GM12878 (cell line): ENCODE results near the gene PRPF38A. TPM values are rescaled to one million over a fixed set of nuclear protein-coding genes. Genes with fewer than 3 reads are reported as not detected.

Source experiments
- ATAC-seq: fragments of 200-7000 bp; cut with Tn5 transposase; 3 replicates; pipeline ENCODE4 v1.9.1; 2020; ENCODE audit warnings: mild to moderate bottlenecking, moderate library complexity
- BruUV-seq: library from RNA; stranded (reverse); fragments of 400-500 nt; replicated peaks from 2 replicates; lab custom pipeline; 2021; lab: Mats Ljungman, UMichigan
- CTCF ChIA-PET: fragments of 300-600 bp; sonication (Branson Sonifier 250); formaldehyde crosslinking; extraction: SDS; loops from one replicate; lab custom pipeline; 2021; ENCODE audit warnings: inconsistent platforms; lab: Yijun Ruan, JAX
- POLR2A ChIA-PET: fragments of 350-600 bp; formaldehyde crosslinking; extraction: SDS; loops from one replicate; lab custom pipeline; 2021; ENCODE audit warnings: inconsistent platforms; lab: Charles Lee
- RAD21 ChIA-PET: fragments of 300-600 bp; sonication (Branson Sonifier 250); formaldehyde crosslinking; loops from one replicate; lab custom pipeline; 2023; ENCODE audit warnings: antibody characterized with exemption; ENCODE audit not compliant: unreplicated experiment; lab: Charles Lee
- SMC1A ChIA-PET: fragments of 300-600 bp; sonication (Branson Sonifier 250); formaldehyde crosslinking; loops from one replicate; lab custom pipeline; 2023; ENCODE audit not compliant: unreplicated experiment, uncharacterized antibody; lab: Charles Lee
- DNase-seq: peaks from one replicate; pipeline ENCODE4 v3.0.0-alpha.2; 2011; ENCODE audit warnings: low read depth, low spot score
- FAIRE-seq: peaks from 3 replicates; lab custom pipeline; 2011; peaks lifted over from hg19 to GRCh38; lab: Jason Lieb, UNC
- H2AFZ ChIP-seq: 2 replicates; pipeline ENCODE4 v1.6.0; 2011; ENCODE audit warnings: low read depth, low read length, control low read depth; ENCODE audit not compliant: control insufficient read depth
- H3K27ac ChIP-seq: 2 replicates; pipeline ENCODE4 v1.5.1; 2011; ENCODE audit warnings: control low read depth; ENCODE audit not compliant: control insufficient read depth, insufficient read depth
- H3K27me3 ChIP-seq, 2 experiments: replicated peaks in 1 of 2; 2 replicates each; pipeline versions ENCODE4 v1.6.0 to v1.6.1; 2011; ENCODE audit warnings: low read length in 1 of 2; ENCODE audit not compliant: control insufficient read depth in 2 of 2, insufficient read depth in 2 of 2
- H3K36me3 ChIP-seq, 2 experiments: 2 replicates each; pipeline ENCODE4 v1.5.1; 2011; ENCODE audit warnings: low read length in 1 of 2; ENCODE audit not compliant: control insufficient read depth in 2 of 2, insufficient read depth in 2 of 2
- H3K4me1 ChIP-seq: 2 replicates; pipeline ENCODE4 v1.6.1; 2011; ENCODE audit warnings: mild to moderate bottlenecking, low read length, moderate library complexity, mixed read lengths; ENCODE audit not compliant: control insufficient read depth, insufficient read depth
- H3K4me2 ChIP-seq: 2 replicates; pipeline ENCODE4 v1.6.0; 2011; ENCODE audit warnings: control low read depth; ENCODE audit not compliant: control insufficient read depth, insufficient read depth
- H3K4me3 ChIP-seq: fragments of 200-600 bp; sonication (generic); 2 replicates; pipeline ENCODE4 v1.5.1; 2016
- H3K79me2 ChIP-seq: 2 replicates; pipeline ENCODE4 v1.6.0; 2011; ENCODE audit warnings: low read length; ENCODE audit not compliant: control insufficient read depth, insufficient read depth
- H3K9ac ChIP-seq: 2 replicates; pipeline ENCODE4 v1.8.0; 2011; ENCODE audit warnings: low read length, control low read depth, mixed read lengths; ENCODE audit not compliant: control insufficient read depth, insufficient read depth
- H3K9me3 ChIP-seq: replicated peaks from 3 replicates; pipeline ENCODE4 v1.5.1; 2011; ENCODE audit warnings: mild to moderate bottlenecking, low read length; ENCODE audit not compliant: control insufficient read depth, insufficient read depth
- H4K20me1 ChIP-seq: 2 replicates; pipeline ENCODE4 v1.6.0; 2011; ENCODE audit not compliant: control insufficient read depth, insufficient read depth
- BCL11A ChIP-seq: IDR thresholded peaks from 2 replicates; pipeline ENCODE4 v1.6.1; 2011; ENCODE audit warnings: low read depth, low read length
- BRCA1 ChIP-seq: IDR thresholded peaks from 2 replicates; pipeline ENCODE4 v1.6.1; 2011; ENCODE audit warnings: low read depth, low read length, improper control_type of control experiment
- ESRRA ChIP-seq: IDR thresholded peaks from 2 replicates; pipeline ENCODE4 v1.6.1; 2012; ENCODE audit warnings: mild to moderate bottlenecking, low read length, improper control_type of control experiment
- HSF1 ChIP-seq: fragments of 150-350 bp; IDR thresholded peaks from 2 replicates; pipeline ENCODE4 v1.6.1; 2014; ENCODE audit warnings: mild to moderate bottlenecking, low read depth, low read length
- IRF5 ChIP-seq: fragments of 450-650 bp; IDR thresholded peaks from 2 replicates; pipeline ENCODE4 v1.6.1; 2017; ENCODE audit warnings: borderline replicate concordance
- JUNB ChIP-seq: IDR thresholded peaks from 2 replicates; pipeline ENCODE4 v1.6.1; 2016; ENCODE audit warnings: antibody characterized with exemption, mild to moderate bottlenecking
- KDM1A ChIP-seq: fragments of 200-600 bp; sonication (generic); IDR thresholded peaks from 2 replicates; pipeline ENCODE4 v1.6.1; 2016; ENCODE audit warnings: borderline replicate concordance
- POLR2AphosphoS5 ChIP-seq: IDR thresholded peaks from 2 replicates; pipeline ENCODE4 v1.6.1; 2011; ENCODE audit warnings: mild to moderate bottlenecking, low read length, inconsistent platforms
- RCOR1 ChIP-seq: conservative IDR thresholded peaks from 2 replicates; pipeline ENCODE4 v1.6.1; 2012; ENCODE audit warnings: low read depth, low read length, improper control_type of control experiment
- RELB ChIP-seq: fragments of 450-650 bp; IDR thresholded peaks from 2 replicates; pipeline ENCODE4 v1.6.1; 2017; ENCODE audit warnings: low read depth, mild to moderate bottlenecking, moderate library complexity
- SIN3A ChIP-seq: IDR thresholded peaks from 2 replicates; pipeline ENCODE4 v1.6.1; 2012; ENCODE audit warnings: low read depth, low read length, improper control_type of control experiment
- ZBTB33 ChIP-seq: fragments of 450-650 bp; IDR thresholded peaks from 2 replicates; pipeline ENCODE4 v1.6.1; 2017; ENCODE audit warnings: mild to moderate bottlenecking
- ZNF217 ChIP-seq: fragments of 450-650 bp; IDR thresholded peaks from 2 replicates; pipeline ENCODE4 v1.6.1; 2017; ENCODE audit warnings: antibody characterized with exemption, mild to moderate bottlenecking
- WGBS: methylation state at CpG from one replicate; pipeline ENCODE4 v1.1.6; 2016; ENCODE audit warnings: low lambda C conversion rate; ENCODE audit not compliant: insufficient replicate concordance, insufficient coverage; ENCODE audit errors: missing lambda C conversion rate; 5-methylcytosine and 5-hydroxymethylcytosine counted together
- in situ Hi-C: fragments of 300-500 bp; cut with MboI; formaldehyde crosslinking; loops from 9 replicates; pipeline ENCODE4 v1.14.3; 2018; ENCODE audit warnings: mixed read lengths
- intact Hi-C: fragments of 100-400 bp; cut with micrococcal nuclease; formaldehyde crosslinking; loops from one replicate; pipeline ENCODE4 v1.14.2; 2022; ENCODE audit not compliant: unreplicated experiment
- polyA plus RNA-seq, 11 experiments: library from polyadenylated mRNA; depleted of rRNA in 4 of 11; unstranded in 6 of 11; stranded (reverse) in 5 of 11; fragments of >200 nt; fragmentation: Nextera tagmentation in 4 of 11; fragmentation: Illumina TruSeq in 1 of 11; extraction: Ambion mirVana in 4 of 11; extraction: Trizol in 1 of 11; gene quantifications; 1 replicate in 1 of 11; 2 replicates in 10 of 11; pipeline versions ENCODE4 v1.2.1 to v1.2.3, GENCODE V29; 2011 to 2016; ENCODE audit warnings: inconsistent platforms in 2 of 11, missing spikeins in 2 of 11, low read depth in 1 of 11
- total RNA-seq, 4 experiments: library from RNA; depleted of rRNA in 3 of 4; stranded (reverse); fragments of >200 nt in 3 of 4; fragmentation: Illumina TruSeq in 1 of 4; extraction: Trizol in 1 of 4; gene quantifications; 2 replicates each; pipeline versions ENCODE4 v1.2.1 to v1.2.3, GENCODE V29; 2013 to 2021

Gene PRPF38A
- total and polyA plus RNA-seq, 10 of the 15 experiments (the other 5 are each of a cell fraction or from before 2014, with no cell fraction given), result 31.6 to 117 (median 77.7) TPM

DNA sequence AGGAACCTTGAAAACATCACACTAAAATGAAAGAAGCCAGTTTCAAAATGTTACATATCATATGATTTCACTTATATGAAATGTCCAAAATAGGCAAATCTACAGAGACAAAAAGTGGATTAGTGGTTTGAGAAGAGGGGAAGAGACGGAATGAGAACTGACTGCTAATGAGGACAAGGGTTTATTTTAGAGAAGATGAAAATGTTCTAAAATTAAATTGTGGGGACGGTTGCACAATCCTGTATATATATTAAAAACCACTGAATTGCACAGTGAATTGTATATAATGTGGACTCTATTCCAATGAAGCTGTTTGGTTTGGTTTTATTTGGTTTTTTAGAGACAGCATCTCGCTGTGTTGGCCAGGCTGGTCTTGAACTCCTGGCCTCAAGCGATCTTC is 35.6 kb downstream of the PRPF38A start:
- ChIA-PET POLR2A (interaction anchor here (0.7 kb wide), 1 partner anchor 14 kb away, joined by 5 read pairs; no protein-coding TSS in a partner anchor), CTCF (no interaction called here), SMC1A (no interaction called here), RAD21 (no interaction called here)
- 85% methylated on average over 4 of the region's 4 CpGs for WGBS
- TF ChIP-seq SIN3A, result no peak
- no peak for TF ChIP-seq KDM1A
- TF ChIP-seq ZBTB33, result no peak
- TF ChIP-seq HSF1, result no peak
- TF ChIP-seq BRCA1, result no peak
- no peak for TF ChIP-seq JUNB
- no peak for TF ChIP-seq BCL11A
- TF ChIP-seq IRF5, result no peak
- TF ChIP-seq ZNF217, result no peak
- no peak for TF ChIP-seq RCOR1
- no peak for TF ChIP-seq POLR2AphosphoS5
- no peak for TF ChIP-seq ESRRA
- TF ChIP-seq RELB, result no peak
- FAIRE-seq (no peak), ATAC-seq (no peak), DNase-seq (no peak)
- in situ Hi-C loops (no loop called here), intact Hi-C loops (no loop called here)
- Histone ChIP-seq H3K79me2 (no peaks in the 10 kb centered on the region), H2AFZ (no peak overlapping the region), H3K4me3 (no peak overlapping the region), H3K9me3 (no peaks in the 10 kb centered on the region), H3K4me2 (no peak overlapping the region), H3K9ac (no peak overlapping the region), H4K20me1 (no peaks in the 10 kb centered on the region), H3K36me3 (peaks cover 1 to 9% of the 10 kb centered on the region in 2 experiments; a peak in 2 of 4 replicates), H3K4me1 (no peaks in the 10 kb centered on the region), H3K27me3 (no peaks in the 10 kb centered on the region), H3K27ac (no peak overlapping the region)
- no TSS peak for BruUV-seq
